Progenitor cell of endocrine pancreas (in vitro differentiated cells): ENCODE data around the gene SLC6A16. TPM values are rescaled to one million over a fixed set of nuclear protein-coding genes. Genes with fewer than 3 reads are reported as not detected.

ENCODE experiments used
- DNase-seq: peaks from one replicate; pipeline ENCODE4 v3.0.0; 2021; ENCODE audit warnings: low spot score; ENCODE audit not compliant: unreplicated experiment
- H3K27ac Mint-ChIP-seq: 2 replicates; pipeline ENCODE4 v1.8.0; 2021; ENCODE audit warnings: mild to moderate bottlenecking, moderate library complexity, mixed read lengths
- H3K27me3 Mint-ChIP-seq: 2 replicates; pipeline ENCODE4 v1.8.0; 2021; ENCODE audit warnings: mixed read lengths
- H3K36me3 Mint-ChIP-seq: 2 replicates; pipeline ENCODE4 v1.8.0; 2022; ENCODE audit warnings: mixed read lengths; ENCODE audit not compliant: insufficient read depth
- H3K4me1 Mint-ChIP-seq: 2 replicates; pipeline ENCODE4 v1.8.0; 2021; ENCODE audit warnings: low read depth, mixed read lengths
- H3K4me3 Mint-ChIP-seq: 2 replicates; pipeline ENCODE4 v1.8.0; 2021; ENCODE audit warnings: low read depth, mild to moderate bottlenecking, moderate library complexity, mixed read lengths
- H3K9me3 Mint-ChIP-seq: 2 replicates; pipeline ENCODE4 v1.8.0; 2021; ENCODE audit warnings: low read depth, mixed read lengths
- total RNA-seq: library from RNA; stranded (reverse); gene quantifications from 2 replicates; pipeline ENCODE4 v1.2.1, GENCODE V29; 2021
- TF ChIP-seq, protein P1 (sequence below): fragments of 200-600 bp; sonication (generic); IDR thresholded peaks from one replicate; pipeline ENCODE4 v1.5.0; 2021; ENCODE audit warnings: antibody characterized with exemption, mild to moderate bottlenecking; ENCODE audit not compliant: unreplicated experiment

Gene SLC6A16
- total RNA-seq, 1 donor from 2014 or later = 11.8 TPM

DNA sequence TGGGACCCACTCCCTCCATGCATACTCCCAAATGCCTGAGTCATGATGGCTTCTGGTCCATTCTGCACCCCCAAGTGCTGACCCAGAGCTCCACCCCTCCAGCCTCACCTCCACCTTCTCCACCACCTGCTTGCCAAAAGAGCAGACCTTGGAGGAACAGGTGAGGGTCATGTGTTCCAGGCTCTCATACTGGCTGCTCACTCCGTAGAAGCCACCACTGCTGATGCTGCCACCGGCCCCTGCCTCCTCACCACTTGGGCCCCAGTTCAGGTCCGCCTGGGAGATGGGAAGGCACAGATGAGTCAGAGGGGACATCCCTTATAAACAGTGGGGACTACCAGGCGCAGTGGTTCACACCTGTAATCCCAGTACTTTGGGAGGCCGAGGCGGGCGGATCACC, 18.1 kb upstream of the SLC6A16 start:
- Mint-ChIP-seq H3K9me3 (no peaks in the 10 kb centered on the region), H3K4me1 (peaks cover 16% of the 10 kb centered on the region), H3K27me3 (no peaks in the 10 kb centered on the region), H3K4me3 (no peak overlapping the region), H3K27ac (no peak overlapping the region), H3K36me3 (peaks cover 57% of the 10 kb centered on the region)
- TF ChIP-seq, protein P1, sequence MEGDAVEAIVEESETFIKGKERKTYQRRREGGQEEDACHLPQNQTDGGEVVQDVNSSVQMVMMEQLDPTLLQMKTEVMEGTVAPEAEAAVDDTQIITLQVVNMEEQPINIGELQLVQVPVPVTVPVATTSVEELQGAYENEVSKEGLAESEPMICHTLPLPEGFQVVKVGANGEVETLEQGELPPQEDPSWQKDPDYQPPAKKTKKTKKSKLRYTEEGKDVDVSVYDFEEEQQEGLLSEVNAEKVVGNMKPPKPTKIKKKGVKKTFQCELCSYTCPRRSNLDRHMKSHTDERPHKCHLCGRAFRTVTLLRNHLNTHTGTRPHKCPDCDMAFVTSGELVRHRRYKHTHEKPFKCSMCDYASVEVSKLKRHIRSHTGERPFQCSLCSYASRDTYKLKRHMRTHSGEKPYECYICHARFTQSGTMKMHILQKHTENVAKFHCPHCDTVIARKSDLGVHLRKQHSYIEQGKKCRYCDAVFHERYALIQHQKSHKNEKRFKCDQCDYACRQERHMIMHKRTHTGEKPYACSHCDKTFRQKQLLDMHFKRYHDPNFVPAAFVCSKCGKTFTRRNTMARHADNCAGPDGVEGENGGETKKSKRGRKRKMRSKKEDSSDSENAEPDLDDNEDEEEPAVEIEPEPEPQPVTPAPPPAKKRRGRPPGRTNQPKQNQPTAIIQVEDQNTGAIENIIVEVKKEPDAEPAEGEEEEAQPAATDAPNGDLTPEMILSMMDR = no peak
- no peak for DNase-seq

DNA sequence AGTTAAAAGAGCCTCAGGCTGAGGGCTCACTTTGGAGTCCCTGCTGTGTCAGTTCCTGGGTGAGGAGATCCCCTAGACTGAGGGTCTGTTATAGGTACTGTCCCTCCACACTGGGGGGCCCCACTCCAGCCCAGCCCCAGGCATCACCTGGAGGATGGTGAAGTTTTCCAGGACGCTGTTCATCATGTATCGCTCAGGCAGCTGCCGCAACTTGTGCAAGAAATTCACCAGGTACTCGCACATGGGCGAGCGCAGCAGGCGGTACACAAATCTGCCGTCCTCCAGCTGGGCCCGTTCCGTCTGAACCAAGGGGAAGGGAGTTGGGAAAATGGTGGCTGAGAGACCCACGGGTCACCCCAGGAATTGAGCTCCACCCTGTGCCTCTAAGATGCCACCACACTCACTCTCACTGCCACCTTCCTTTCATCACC, 17.3 kb upstream of the SLC6A16 start:
- H3K27ac Mint-ChIP-seq = no peak overlapping the region

DNA sequence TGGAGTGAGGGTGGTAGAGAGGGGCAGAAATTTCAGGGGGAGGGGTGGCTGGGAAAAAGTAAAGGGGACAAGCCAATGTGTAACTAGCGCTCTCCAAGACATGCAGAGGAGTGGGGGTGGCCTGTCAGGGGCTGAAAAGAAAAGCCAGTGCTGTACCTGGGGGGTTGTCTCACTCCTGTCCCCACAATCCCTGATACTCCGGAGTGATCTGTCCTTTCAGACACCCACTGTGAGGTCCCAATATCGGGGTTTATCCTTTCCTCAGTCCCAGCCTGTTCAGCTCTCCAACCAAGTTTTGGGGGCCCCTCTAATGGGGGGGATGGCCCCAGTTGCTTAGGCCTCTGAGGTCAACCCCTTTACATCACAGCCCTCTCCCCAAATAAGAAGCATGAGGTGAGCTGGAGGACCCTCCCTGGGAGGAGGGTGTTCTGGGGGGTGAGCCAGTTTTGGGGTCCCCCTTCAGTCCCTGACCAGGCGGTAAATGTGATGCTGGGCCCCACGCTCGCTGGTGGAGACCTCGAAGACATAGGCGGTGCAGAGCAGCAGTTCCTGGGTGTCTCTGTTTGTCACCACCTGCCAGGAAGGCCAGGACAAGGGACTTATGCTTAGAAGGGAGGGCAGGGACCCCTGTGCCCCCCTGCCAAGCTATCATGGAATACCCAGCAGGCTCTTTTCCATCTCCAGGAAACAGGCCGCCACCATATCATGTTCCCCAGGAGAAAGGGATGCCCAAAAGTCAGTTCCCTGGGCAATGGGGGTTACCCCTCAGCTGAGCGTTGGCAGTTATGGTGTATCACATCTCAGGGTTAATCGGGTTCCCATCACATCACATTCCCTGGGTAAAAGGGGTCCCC, 16.1 kb upstream of the SLC6A16 start:
- no peaks in the 10 kb centered on the region for H3K9me3 Mint-ChIP-seq
- H3K27ac Mint-ChIP-seq = no peak overlapping the region
- H3K4me1 Mint-ChIP-seq = peaks cover 15% of the 10 kb centered on the region
- TF ChIP-seq, protein P1 = no peak
- H3K27me3 Mint-ChIP-seq = no peaks in the 10 kb centered on the region
- no peak overlapping the region for H3K4me3 Mint-ChIP-seq
- H3K36me3 Mint-ChIP-seq = peaks cover 48% of the 10 kb centered on the region
- DNase-seq = no peak

More for the DNA sequence above, 17.3 kb upstream of the SLC6A16 start:
- TF ChIP-seq, protein P1 = no peak
- no peaks in the 10 kb centered on the region for H3K9me3 Mint-ChIP-seq
- H3K27me3 Mint-ChIP-seq = no peaks in the 10 kb centered on the region
- H3K4me1 Mint-ChIP-seq = peaks cover 15% of the 10 kb centered on the region
- no peak overlapping the region for H3K4me3 Mint-ChIP-seq
- DNase-seq = no peak
- H3K36me3 Mint-ChIP-seq = peaks cover 52% of the 10 kb centered on the region

DNA sequence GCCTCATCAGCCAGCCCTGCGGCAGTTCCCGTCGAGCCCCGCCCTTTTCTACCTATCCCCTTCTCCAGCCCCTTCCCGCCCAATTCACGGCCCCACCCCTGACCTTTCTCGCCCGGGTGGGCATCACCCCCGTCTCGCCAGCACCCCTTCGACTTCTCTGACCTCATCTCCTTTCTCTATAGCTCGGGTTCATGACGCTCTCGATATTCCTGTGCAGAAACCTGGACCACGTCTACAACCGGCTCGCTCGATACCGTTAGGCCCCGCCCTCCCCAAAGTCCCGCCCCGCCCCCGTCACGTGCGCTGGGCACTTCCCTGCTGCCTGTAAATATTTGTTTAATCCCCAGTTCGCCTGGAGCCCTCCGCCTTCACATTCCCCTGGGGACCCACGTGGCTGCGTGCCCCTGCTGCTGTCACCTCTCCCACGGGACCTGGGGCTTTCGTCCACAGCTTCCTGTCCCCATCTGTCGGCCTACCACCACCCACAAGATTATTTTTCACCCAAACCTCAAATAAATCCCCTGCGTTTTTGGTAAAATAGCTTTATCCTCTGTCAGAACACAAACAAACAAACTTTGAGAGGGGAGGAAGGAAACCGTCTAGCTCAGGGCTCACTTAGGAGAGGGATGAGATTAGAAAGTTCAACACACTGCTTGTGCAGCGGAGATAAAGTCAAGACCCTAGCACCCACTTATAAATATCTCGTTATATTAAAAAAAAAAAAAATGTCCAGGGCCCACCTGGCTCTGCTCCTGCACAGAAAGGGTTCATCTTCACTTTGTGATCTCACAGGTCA, 15.3 kb upstream of the SLC6A16 start:
- no peaks in the 10 kb centered on the region for H3K27me3 Mint-ChIP-seq
- no peaks in the 10 kb centered on the region for H3K9me3 Mint-ChIP-seq
- TF ChIP-seq, protein P1 = no peak
- H3K27ac Mint-ChIP-seq = peak overlapping the region; percentile 93
- H3K4me3 Mint-ChIP-seq = peak overlapping the region; percentile 35
- H3K4me1 Mint-ChIP-seq = peaks cover 15% of the 10 kb centered on the region
- H3K36me3 Mint-ChIP-seq = peaks cover 44% of the 10 kb centered on the region
- no peak for DNase-seq

DNA sequence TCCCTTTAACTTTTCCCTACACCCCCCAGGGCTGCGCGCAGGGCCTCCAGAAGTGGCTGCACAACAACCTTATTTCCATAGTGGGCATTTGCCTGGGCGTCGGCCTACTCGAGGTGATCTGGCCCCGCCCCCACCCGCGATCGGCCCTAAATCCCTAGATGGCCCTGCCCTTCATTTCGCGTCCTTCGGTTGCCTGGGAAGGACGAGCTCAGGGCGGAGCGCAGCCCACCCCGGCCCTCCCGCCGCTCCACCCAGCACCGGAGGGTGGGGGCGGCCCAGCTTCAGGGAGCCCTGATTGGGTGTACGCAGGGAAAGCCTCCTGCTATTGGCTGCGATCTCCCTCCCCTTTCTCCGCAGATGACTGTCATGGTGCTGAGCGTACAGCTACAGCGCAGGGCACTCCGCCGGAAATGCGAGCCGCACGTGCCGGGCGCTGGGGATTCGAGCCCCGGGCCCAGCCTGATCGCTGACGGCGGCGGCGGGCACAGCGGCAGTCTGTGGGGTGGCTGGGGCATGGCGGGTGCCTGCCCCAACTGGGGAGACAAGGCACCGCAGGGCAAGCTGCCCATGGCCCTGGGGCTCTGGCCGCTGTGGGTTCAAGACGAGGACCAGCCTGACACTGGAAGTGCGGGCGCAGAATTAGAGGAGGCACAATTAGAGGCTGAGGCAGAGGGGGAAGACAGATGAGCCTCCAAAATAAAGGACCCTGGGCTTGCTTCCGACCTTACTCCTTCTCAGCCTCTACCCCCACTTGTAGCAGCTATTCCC, 14.5 kb upstream of the SLC6A16 start:
- H3K9me3 Mint-ChIP-seq = no peaks in the 10 kb centered on the region
- H3K36me3 Mint-ChIP-seq = peaks cover 38% of the 10 kb centered on the region
- H3K27me3 Mint-ChIP-seq = no peaks in the 10 kb centered on the region
- H3K4me1 Mint-ChIP-seq = peaks cover 15% of the 10 kb centered on the region
- H3K27ac Mint-ChIP-seq = peak overlapping the region; percentile 87
- TF ChIP-seq, protein P1 = no peak
- DNase-seq = peak; percentile 44
- H3K4me3 Mint-ChIP-seq = no peak overlapping the region
